Naive thymus-derived CD8-positive, alpha-beta T cell (primary cell): ENCODE data around the gene RRM2. TPM values are rescaled to one million over a fixed set of nuclear protein-coding genes. Genes with fewer than 3 reads are reported as not detected.

ENCODE experiments used
- ATAC-seq, 2 donors: fragments of 150-1000 bp; cut with Tn5 transposase in 1 of 2; sonication (Bioruptor Pico), chemical (Tn5 transposase) in 1 of 2; 1 replicate in 1 of 2; 2 replicates in 1 of 2; pipeline ENCODE4 v1.10.0; 2021; ENCODE audit warnings: mild to moderate bottlenecking in 2 of 2, moderate library complexity in 2 of 2
- POLR2A ChIA-PET: fragments of 350-600 bp; sonication (Branson Sonifier 250); formaldehyde crosslinking; loops from one replicate; lab custom pipeline; 2021; ENCODE audit warnings: antibody characterized with exemption; lab: Charles Lee
- DNase-seq, 10 donors: peaks; one replicate each; pipeline versions ENCODE4 v3.0.0 to v3.0.0-alpha.2; 2020 to 2022
- H3K27ac Mint-ChIP-seq, 10 donors: one replicate each; pipeline ENCODE4 v1.8.0; 2020 to 2022; ENCODE audit warnings: mild to moderate bottlenecking in 10 of 10, mixed read lengths in 10 of 10, moderate library complexity in 4 of 10, inconsistent platforms in 1 of 10
- H3K27me3 Mint-ChIP-seq, 5 donors: one replicate each; pipeline ENCODE4 v1.8.0; 2021 to 2022; ENCODE audit warnings: mixed read lengths in 5 of 5
- H3K36me3 Mint-ChIP-seq, 3 donors: one replicate each; pipeline ENCODE4 v1.8.0; 2020 to 2022; ENCODE audit warnings: mixed read lengths in 3 of 3, mild to moderate bottlenecking in 2 of 3, inconsistent platforms in 1 of 3
- H3K4me1 Mint-ChIP-seq, 4 donors: one replicate each; pipeline ENCODE4 v1.8.0; 2021 to 2022; ENCODE audit warnings: mixed read lengths in 4 of 4
- H3K4me3 Mint-ChIP-seq, 10 donors: one replicate each; pipeline ENCODE4 v1.8.0; 2020 to 2022; ENCODE audit warnings: mild to moderate bottlenecking in 10 of 10, mixed read lengths in 10 of 10, moderate library complexity in 6 of 10, inconsistent platforms in 1 of 10
- H3K9me3 Mint-ChIP-seq, 9 donors: one replicate each; pipeline ENCODE4 v1.8.0; 2020 to 2022; ENCODE audit warnings: mixed read lengths in 9 of 9, mild to moderate bottlenecking in 3 of 9, inconsistent platforms in 1 of 9, moderate library complexity in 1 of 9
- polyA plus RNA-seq, 3 donors: library from polyadenylated mRNA; unstranded; fragments of 300-500 nt; fragmentation: Illumina TruSeq; gene quantifications; one replicate each; pipeline ENCODE4 v1.2.3, GENCODE V29; 2021
- total RNA-seq, 8 experiments: library from RNA in 2 of 8; stranded (reverse) in 2 of 8; gene quantifications; one replicate each; pipeline ENCODE4 v1.2.3 and lab custom pipeline; 2021 to 2026

RRM2 gene
- total and polyA plus RNA-seq, 5 experiments from 2014 or later: 0.58 to 1.4 (median 0.66) TPM; not detected in 2

DNA sequence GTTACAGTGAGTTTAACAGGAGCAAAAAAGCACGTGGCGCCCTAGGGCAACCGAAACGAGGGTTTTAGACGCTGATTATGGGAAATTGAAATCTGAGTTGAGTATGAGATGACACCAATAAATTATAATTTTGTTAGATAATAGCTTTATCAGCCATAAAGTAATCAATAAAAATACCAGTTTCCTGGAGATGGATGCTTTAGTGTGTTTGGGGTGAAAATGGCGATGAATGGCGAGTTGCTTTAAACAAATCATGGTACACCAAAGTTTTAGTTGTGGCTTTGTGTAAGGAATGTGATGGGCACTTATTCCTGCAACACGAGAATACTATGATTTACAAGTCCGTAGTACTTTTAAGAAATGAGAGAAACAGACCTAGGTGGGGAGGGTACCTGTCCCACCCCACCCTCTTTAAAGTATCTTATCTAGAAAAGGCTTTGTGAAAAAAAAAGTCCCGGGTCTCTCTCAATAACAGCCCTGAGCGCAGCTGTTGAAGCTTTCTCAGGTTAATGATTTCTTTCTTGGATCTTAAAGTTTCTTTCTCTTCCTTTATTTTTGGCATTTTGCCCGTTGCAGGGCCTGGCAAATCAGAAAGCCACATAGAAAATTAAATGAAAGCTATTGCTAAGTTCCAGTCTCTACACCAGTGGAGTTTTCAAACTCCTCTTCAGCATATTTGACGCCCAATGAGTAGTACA, 1.5 kb upstream of the RRM2 start:
- DNase-seq (no peak), ATAC-seq (no peak)
- H3K36me3 Mint-ChIP-seq: no peaks in the 10 kb centered on the region
- peaks cover 13 to 47% (median 35%) of the 10 kb centered on the region in 4 donors for H3K4me1 Mint-ChIP-seq
- H3K27ac Mint-ChIP-seq: peak overlapping the region in 9 of 10 donors; percentile 36 to 90 (median 80)
- H3K9me3 Mint-ChIP-seq: no peaks in the 10 kb centered on the region
- H3K4me3 Mint-ChIP-seq: peak overlapping the region; percentile 90 to 99 (median 97)
- peaks cover 6 to 28% (median 13%) of the 10 kb centered on the region in 5 donors for H3K27me3 Mint-ChIP-seq
- POLR2A ChIA-PET: interaction anchor here (0.8 to 1.2 kb wide), 2 partner anchors 184 to 327 kb away, joined by 3 to 5 read pairs; partner anchors contain the start of gene ODC1

- Mint-ChIP-seq H3K4me1 (peaks cover 11 to 44% (median 31%) of the 10 kb centered on the region in 4 donors), H3K27me3 (peaks cover 6 to 28% (median 13%) of the 10 kb centered on the region in 5 donors), H3K36me3 (no peaks in the 10 kb centered on the region), H3K27ac (peak overlapping the region in 2 of 10 donors; percentile 37 to 87), H3K9me3 (no peaks in the 10 kb centered on the region), H3K4me3 (peak overlapping the region; percentile 63 to 94 (median 82))
- DNase-seq (no peak), ATAC-seq (no peak)
- POLR2A ChIA-PET: interaction anchor here (1.7 kb wide), 2 partner anchors 285 to 325 kb away, joined by 5 to 7 read pairs; partner anchors contain the start of gene ODC1
These were observed 742 bp downstream of the RRM2 start for GRCh38 chr2:10123281-10123680.

- ATAC-seq: peak in 1 of 2 donors; percentile 9
- POLR2A ChIA-PET: interaction anchor here (1.0 to 1.7 kb wide), 3 partner anchors 183 to 310 kb away, joined by 3 to 7 read pairs (median 5); no protein-coding TSS in a partner anchor
- Mint-ChIP-seq H3K9me3 (no peaks in the 10 kb centered on the region), H3K4me1 (peaks cover 10 to 43% (median 29%) of the 10 kb centered on the region in 4 donors), H3K27ac (peak overlapping the region in 1 of 10 donors; percentile 29), H3K36me3 (no peaks in the 10 kb centered on the region), H3K27me3 (peaks cover 6 to 28% (median 13%) of the 10 kb centered on the region in 5 donors), H3K4me3 (peak overlapping the region in 4 of 10 donors; percentile 20 to 60 (median 38))
- peak in 8 of 10 donors; percentile 44 to 80 (median 66) for DNase-seq
These were observed 2.1 kb downstream of the RRM2 start for GRCh38 chr2:10124538-10125045.

GRCh38 chr2:10125842-10126631, 3.5 kb downstream of the RRM2 start:
- H3K4me1 Mint-ChIP-seq: peaks cover 7 to 32% (median 19%) of the 10 kb centered on the region in 4 donors
- H3K9me3 Mint-ChIP-seq: no peaks in the 10 kb centered on the region
- POLR2A ChIA-PET: interaction anchor here (0.6 kb wide), 1 partner anchor 307 kb away, joined by 7 read pairs; no protein-coding TSS in a partner anchor
- H3K4me3 Mint-ChIP-seq: peak overlapping the region in 1 of 10 donors; percentile 63
- H3K27me3 Mint-ChIP-seq: peaks cover 6 to 28% (median 13%) of the 10 kb centered on the region in 5 donors
- DNase-seq (no peak), ATAC-seq (no peak)
- H3K27ac Mint-ChIP-seq: no peak overlapping the region
- H3K36me3 Mint-ChIP-seq: no peaks in the 10 kb centered on the region

DNA sequence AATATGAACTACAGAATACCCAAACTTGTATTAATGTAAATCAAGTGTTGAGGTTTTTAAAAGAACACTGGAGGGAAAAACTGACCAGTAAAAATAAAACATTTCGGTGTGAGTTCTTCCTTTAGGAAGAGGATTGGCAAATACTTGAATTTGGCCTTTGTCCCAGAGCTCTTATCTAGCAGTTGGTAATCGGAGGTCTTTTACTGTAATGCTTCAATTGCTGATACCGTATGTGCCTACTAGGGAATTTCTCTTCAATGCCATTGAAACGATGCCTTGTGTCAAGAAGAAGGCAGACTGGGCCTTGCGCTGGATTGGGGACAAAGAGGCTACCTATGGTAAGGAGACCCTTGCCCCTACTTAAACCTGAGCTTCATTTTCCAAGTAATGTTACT, 4.1 kb downstream of the RRM2 start:
- Mint-ChIP-seq H3K27ac (no peak overlapping the region), H3K36me3 (no peaks in the 10 kb centered on the region), H3K4me1 (peaks cover 7 to 26% (median 13%) of the 10 kb centered on the region in 4 donors), H3K27me3 (peaks cover 6 to 28% (median 13%) of the 10 kb centered on the region in 5 donors), H3K9me3 (no peaks in the 10 kb centered on the region), H3K4me3 (no peak overlapping the region)
- POLR2A ChIA-PET: no interaction called here
- ATAC-seq: no peak
- DNase-seq: no peak

DNA sequence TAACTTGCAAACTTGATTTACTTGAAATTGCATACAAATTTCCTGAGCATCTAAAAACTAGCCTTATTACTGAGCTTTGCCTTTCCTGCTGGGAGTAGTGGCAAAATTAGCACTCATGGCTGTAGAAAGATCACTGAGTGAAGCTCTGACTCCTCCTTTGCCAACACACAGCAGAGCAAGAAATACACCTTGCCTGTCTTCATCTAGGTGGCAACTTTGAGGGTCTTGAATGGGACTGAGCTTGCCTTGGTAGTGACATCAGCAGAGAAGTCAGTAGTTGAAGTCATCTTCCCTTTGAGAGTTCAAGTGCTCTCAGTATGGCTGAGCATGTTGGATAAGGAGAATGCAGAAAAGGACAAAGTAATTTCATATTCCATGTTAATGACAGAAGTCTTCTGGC, 5.9 kb downstream of the RRM2 start:
- Mint-ChIP-seq H3K36me3 (no peaks in the 10 kb centered on the region), H3K27ac (no peak overlapping the region), H3K27me3 (peaks cover 4 to 21% (median 8%) of the 10 kb centered on the region in 5 donors), H3K4me3 (no peak overlapping the region), H3K9me3 (no peaks in the 10 kb centered on the region), H3K4me1 (peaks cover 4 to 19% (median 6%) of the 10 kb centered on the region in 4 donors)
- ATAC-seq: no peak
- POLR2A ChIA-PET: no interaction called here
- no peak for DNase-seq

DNA sequence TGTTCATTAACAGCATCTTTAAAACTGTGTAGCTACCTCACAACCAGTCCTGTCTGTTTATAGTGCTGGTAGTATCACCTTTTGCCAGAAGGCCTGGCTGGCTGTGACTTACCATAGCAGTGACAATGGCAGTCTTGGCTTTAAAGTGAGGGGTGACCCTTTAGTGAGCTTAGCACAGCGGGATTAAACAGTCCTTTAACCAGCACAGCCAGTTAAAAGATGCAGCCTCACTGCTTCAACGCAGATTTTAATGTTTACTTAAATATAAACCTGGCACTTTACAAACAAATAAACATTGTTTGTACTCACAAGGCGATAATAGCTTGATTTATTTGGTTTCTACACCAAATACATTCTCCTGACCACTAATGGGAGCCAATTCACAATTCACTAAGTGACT, 7.0 kb downstream of the RRM2 start:
- no peak for DNase-seq
- POLR2A ChIA-PET: no interaction called here

GRCh38 chr2:10132043-10132575, 9.6 kb downstream of the RRM2 start:
- H3K9me3 Mint-ChIP-seq: no peaks in the 10 kb centered on the region
- ATAC-seq (no peak), DNase-seq (no peak)
- H3K27ac Mint-ChIP-seq: no peak overlapping the region
- no peaks in the 10 kb centered on the region for H3K27me3 Mint-ChIP-seq
- POLR2A ChIA-PET: no interaction called here
- H3K4me1 Mint-ChIP-seq: no peaks in the 10 kb centered on the region
- H3K36me3 Mint-ChIP-seq: no peaks in the 10 kb centered on the region
- H3K4me3 Mint-ChIP-seq: no peak overlapping the region

More for the DNA sequence above, 7.0 kb downstream of the RRM2 start:
- ATAC-seq: no peak
- H3K27ac Mint-ChIP-seq: peak overlapping the region in 1 of 10 donors; percentile 11
- H3K27me3 Mint-ChIP-seq: peaks cover 0 to 12% (median 2%) of the 10 kb centered on the region in 5 donors
- H3K36me3 Mint-ChIP-seq: no peaks in the 10 kb centered on the region
- H3K4me3 Mint-ChIP-seq: no peak overlapping the region
- no peaks in the 10 kb centered on the region for H3K9me3 Mint-ChIP-seq
- H3K4me1 Mint-ChIP-seq: peaks cover 0 to 9% (median under 1%) of the 10 kb centered on the region in 4 donors

GRCh38 chr2:10132596-10132995, 10.1 kb downstream of the RRM2 start:
- DNase-seq (no peak), ATAC-seq (no peak)
- Mint-ChIP-seq H3K9me3 (no peaks in the 10 kb centered on the region), H3K36me3 (no peaks in the 10 kb centered on the region), H3K27ac (no peak overlapping the region), H3K4me3 (no peak overlapping the region), H3K4me1 (no peaks in the 10 kb centered on the region), H3K27me3 (no peaks in the 10 kb centered on the region)
- POLR2A ChIA-PET: no interaction called here

DNA sequence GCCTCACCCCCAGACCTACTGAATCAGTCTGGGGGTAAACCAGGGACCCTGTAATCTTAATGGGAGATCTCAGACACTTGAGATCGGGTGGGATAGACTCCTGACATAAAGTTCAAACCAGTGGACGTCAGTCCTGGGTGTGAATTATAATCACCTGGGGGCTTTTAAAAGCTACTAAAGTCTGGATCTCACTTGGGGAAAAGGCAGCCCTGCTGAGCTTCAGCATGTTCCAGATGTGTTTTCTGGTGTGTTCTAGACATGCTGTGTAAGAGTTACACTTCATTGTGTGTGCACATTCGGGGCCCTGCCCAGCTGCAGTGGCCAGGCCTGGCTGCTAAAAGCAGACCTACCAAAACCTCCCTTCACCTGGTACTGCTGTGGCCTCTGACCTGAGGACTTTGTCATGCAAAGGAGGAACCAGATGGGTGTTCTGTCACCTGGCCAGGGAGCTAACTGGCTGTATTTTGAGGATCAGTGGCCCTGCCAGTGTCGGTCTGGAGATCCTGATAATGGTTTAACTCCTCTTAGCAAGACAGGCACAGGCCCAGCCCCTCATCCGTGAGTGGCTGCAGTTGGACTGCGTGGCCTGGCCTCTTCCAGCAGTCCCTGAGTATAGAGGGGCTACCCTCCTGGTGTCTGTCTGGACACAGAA, 10.6 kb downstream of the RRM2 start:
- DNase-seq (no peak), ATAC-seq (no peak)
- Mint-ChIP-seq H3K27me3 (no peaks in the 10 kb centered on the region), H3K9me3 (no peaks in the 10 kb centered on the region), H3K4me3 (no peak overlapping the region), H3K27ac (no peak overlapping the region), H3K4me1 (no peaks in the 10 kb centered on the region), H3K36me3 (no peaks in the 10 kb centered on the region)
- POLR2A ChIA-PET: no interaction called here

DNA sequence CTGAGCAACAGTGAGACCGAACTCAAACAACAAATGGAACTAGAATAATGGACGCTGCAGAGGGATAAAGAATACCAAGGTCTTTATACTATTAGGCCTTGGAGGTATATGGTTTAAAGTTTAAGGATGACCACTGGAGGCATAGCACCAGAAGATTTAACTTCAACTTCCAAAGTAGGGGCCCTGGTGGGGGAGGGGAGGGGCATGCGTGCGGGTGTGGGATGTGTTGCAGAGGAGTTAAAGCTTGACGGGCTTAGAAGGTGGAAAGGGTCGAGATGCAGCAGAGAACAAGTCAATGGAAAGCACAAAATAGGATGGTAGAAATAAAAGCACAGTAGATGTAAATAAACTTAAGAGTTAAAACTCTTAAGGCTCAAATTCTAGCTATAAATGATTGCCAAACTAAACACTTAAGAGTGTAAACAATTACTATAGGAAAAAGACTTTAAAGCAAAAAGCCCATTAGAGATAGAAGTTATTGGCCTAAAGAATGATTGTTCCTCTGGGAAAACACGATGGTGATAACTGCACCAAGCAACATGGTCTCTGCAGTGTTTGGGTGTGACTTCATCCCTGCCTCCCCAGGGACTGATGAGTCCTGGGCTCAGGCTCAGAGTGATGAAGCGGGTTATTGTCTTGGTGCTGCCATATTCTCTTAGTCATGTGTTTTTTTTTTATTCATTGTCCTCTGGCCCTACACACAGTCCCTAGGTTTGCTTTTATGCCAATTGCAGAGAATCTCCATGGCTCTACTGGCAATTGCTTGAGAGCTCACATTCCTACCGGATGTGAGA, 13.0 kb downstream of the RRM2 start:
- Mint-ChIP-seq H3K27me3 (no peaks in the 10 kb centered on the region), H3K27ac (peak overlapping the region in 1 of 10 donors; percentile 14), H3K4me1 (peaks cover 0 to 5% (median 1%) of the 10 kb centered on the region in 4 donors), H3K4me3 (no peak overlapping the region), H3K9me3 (no peaks in the 10 kb centered on the region), H3K36me3 (no peaks in the 10 kb centered on the region)
- ATAC-seq: no peak
- DNase-seq: no peak
- POLR2A ChIA-PET: no interaction called here
